Measurements from ENCODE around the gene ARSB.

DNA sequence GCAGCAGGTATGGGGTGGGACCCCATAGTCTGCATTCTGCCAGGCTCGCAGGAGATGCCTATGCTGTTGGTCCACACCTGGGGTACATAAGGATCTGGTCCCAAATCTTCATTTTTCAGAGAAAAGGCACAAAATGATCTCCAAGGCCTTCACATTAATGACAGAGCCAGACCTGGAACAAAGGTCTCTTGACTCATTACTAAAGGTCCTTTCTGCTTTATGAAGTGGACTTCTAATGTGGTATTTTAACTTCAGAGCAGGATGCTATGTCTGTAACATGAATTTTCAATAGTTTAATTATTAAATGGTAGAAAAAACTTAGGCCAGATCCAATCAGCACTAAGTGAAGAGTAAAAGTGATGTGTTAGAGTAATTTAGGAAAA is 46.4 kb upstream of the ARSB start:
- TF ChIP-seq NRF1 (IDR thresholded peaks at IDR 0.05; ENCODE audit: low read depth, low read length) (no peak), TAF1 (IDR thresholded peaks at IDR 0.05; ENCODE audit: borderline replicate concordance, low read depth, low read length) (no peak), GABPA (IDR thresholded peaks at IDR 0.05; ENCODE audit: low read depth) (no peak), RAD21 (IDR thresholded peaks at IDR 0.05; ENCODE audit: low read length) (no peak), POLR2AphosphoS5 (IDR thresholded peaks at IDR 0.05; ENCODE audit: low read depth, low read length) (no peak), EP300 (IDR thresholded peaks at IDR 0.05; ENCODE audit: borderline replicate concordance in 1 of 2, low read depth in 1 of 2, low read length in 1 of 2) (no peak), RFX5 (IDR thresholded peaks at IDR 0.05; ENCODE audit: low read length) (no peak), JUND (IDR thresholded peaks at IDR 0.05) (no peak)
- TF ChIP-seq, protein P1, sequence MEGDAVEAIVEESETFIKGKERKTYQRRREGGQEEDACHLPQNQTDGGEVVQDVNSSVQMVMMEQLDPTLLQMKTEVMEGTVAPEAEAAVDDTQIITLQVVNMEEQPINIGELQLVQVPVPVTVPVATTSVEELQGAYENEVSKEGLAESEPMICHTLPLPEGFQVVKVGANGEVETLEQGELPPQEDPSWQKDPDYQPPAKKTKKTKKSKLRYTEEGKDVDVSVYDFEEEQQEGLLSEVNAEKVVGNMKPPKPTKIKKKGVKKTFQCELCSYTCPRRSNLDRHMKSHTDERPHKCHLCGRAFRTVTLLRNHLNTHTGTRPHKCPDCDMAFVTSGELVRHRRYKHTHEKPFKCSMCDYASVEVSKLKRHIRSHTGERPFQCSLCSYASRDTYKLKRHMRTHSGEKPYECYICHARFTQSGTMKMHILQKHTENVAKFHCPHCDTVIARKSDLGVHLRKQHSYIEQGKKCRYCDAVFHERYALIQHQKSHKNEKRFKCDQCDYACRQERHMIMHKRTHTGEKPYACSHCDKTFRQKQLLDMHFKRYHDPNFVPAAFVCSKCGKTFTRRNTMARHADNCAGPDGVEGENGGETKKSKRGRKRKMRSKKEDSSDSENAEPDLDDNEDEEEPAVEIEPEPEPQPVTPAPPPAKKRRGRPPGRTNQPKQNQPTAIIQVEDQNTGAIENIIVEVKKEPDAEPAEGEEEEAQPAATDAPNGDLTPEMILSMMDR (IDR thresholded peaks at IDR 0.05): no peak
- TF ChIP-seq, protein P2, sequence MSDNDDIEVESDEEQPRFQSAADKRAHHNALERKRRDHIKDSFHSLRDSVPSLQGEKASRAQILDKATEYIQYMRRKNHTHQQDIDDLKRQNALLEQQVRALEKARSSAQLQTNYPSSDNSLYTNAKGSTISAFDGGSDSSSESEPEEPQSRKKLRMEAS (IDR thresholded peaks at IDR 0.05; ENCODE audit: low read depth): no peak
- TF ChIP-seq, protein P3, sequence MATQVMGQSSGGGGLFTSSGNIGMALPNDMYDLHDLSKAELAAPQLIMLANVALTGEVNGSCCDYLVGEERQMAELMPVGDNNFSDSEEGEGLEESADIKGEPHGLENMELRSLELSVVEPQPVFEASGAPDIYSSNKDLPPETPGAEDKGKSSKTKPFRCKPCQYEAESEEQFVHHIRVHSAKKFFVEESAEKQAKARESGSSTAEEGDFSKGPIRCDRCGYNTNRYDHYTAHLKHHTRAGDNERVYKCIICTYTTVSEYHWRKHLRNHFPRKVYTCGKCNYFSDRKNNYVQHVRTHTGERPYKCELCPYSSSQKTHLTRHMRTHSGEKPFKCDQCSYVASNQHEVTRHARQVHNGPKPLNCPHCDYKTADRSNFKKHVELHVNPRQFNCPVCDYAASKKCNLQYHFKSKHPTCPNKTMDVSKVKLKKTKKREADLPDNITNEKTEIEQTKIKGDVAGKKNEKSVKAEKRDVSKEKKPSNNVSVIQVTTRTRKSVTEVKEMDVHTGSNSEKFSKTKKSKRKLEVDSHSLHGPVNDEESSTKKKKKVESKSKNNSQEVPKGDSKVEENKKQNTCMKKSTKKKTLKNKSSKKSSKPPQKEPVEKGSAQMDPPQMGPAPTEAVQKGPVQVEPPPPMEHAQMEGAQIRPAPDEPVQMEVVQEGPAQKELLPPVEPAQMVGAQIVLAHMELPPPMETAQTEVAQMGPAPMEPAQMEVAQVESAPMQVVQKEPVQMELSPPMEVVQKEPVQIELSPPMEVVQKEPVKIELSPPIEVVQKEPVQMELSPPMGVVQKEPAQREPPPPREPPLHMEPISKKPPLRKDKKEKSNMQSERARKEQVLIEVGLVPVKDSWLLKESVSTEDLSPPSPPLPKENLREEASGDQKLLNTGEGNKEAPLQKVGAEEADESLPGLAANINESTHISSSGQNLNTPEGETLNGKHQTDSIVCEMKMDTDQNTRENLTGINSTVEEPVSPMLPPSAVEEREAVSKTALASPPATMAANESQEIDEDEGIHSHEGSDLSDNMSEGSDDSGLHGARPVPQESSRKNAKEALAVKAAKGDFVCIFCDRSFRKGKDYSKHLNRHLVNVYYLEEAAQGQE (IDR thresholded peaks at IDR 0.05; ENCODE audit: low read depth, low read length): no peak

Data from SK-N-SH (cell line).